K562 (cell line): ENCODE data around the gene ACSM5. TPM values are rescaled to one million over a fixed set of nuclear protein-coding genes. Genes with fewer than 3 reads are reported as not detected.

Experiments used
- ATAC-seq: fragments of 200-7000 bp; cut with Tn5 transposase; 3 replicates; pipeline ENCODE4 v1.9.1; 2020; ENCODE audit warnings: moderate library complexity
- BruUV-seq: library from RNA; stranded (reverse); fragments of 400-500 nt; replicated peaks from 2 replicates; lab custom pipeline; 2021; lab: Mats Ljungman, UMichigan
- CTCF ChIA-PET: fragments of 300-600 bp; formaldehyde crosslinking; extraction: SDS; loops from one replicate; lab custom pipeline; 2021; ENCODE audit warnings: low intra/inter-chr PET ratio; lab: Yijun Ruan, JAX
- POLR2A ChIA-PET: fragments of 300-600, 350-650 bp; sonication (Branson Sonifier 250); formaldehyde crosslinking; extraction: SDS; loops from one replicate; lab custom pipeline; 2021; ENCODE audit warnings: antibody characterized with exemption, inconsistent platforms; lab: Yijun Ruan, JAX
- DNase-seq, 4 experiments: peaks; one replicate each; pipeline versions ENCODE4 v3.0.0 to v3.0.0-alpha.2; 2011 to 2018; ENCODE audit warnings: low spot score in 3 of 4, mixed read lengths in 3 of 4; ENCODE audit errors: extremely low read depth in 1 of 4
- FAIRE-seq: peaks from 2 replicates; lab custom pipeline; 2011; peaks lifted over from hg19 to GRCh38; lab: Jason Lieb, UNC
- H2AFZ ChIP-seq: 2 replicates; pipeline ENCODE4 v1.6.0; 2011; ENCODE audit warnings: low read depth, low read length, control low read depth, inconsistent platforms
- H3K27ac ChIP-seq: fragments of 200-600 bp; 3 replicates; pipeline ENCODE4 v1.8.0; 2011; ENCODE audit warnings: low read depth, mild to moderate bottlenecking, control low read depth, inconsistent platforms, low read length, moderate library complexity, mixed read lengths; ENCODE audit errors: extremely low read depth
- H3K27me3 ChIP-seq, 2 experiments: fragments of 300-600 bp in 1 of 2; 2 replicates in 1 of 2; 3 replicates in 1 of 2; pipeline versions ENCODE4 v1.6.0 to v1.8.0; 2011; ENCODE audit warnings: inconsistent platforms in 2 of 2, low read length in 2 of 2, mild to moderate bottlenecking in 1 of 2, mixed read lengths in 1 of 2, moderate library complexity in 1 of 2; ENCODE audit not compliant: control insufficient read depth in 2 of 2, insufficient read depth in 2 of 2
- H3K36me3 ChIP-seq: fragments of 300-600 bp; 3 replicates; pipeline ENCODE4 v1.8.0; 2011; ENCODE audit warnings: mild to moderate bottlenecking, low read length, inconsistent platforms; ENCODE audit not compliant: control insufficient read depth, insufficient read depth
- H3K4me1 ChIP-seq, 2 experiments: fragments of 200-600 bp in 1 of 2; replicated peaks in 1 of 2; 2 replicates in 1 of 2; 3 replicates in 1 of 2; pipeline versions ENCODE4 v1.5.1 to v1.8.0; 2011; ENCODE audit warnings: inconsistent platforms in 2 of 2, low read length in 2 of 2, mild to moderate bottlenecking in 1 of 2, mixed read lengths in 1 of 2, moderate library complexity in 1 of 2; ENCODE audit not compliant: control insufficient read depth in 2 of 2, insufficient read depth in 2 of 2
- H3K4me2 ChIP-seq: 2 replicates; pipeline ENCODE4 v1.6.1; 2011; ENCODE audit warnings: low read length, control low read depth, inconsistent platforms, mixed read lengths; ENCODE audit not compliant: insufficient read depth
- H3K4me3 ChIP-seq: fragments of 200-600 bp; sonication (generic), shearing (Covaris generic); 2 replicates; pipeline ENCODE4 v1.5.1; 2016; ENCODE audit warnings: control low read depth, inconsistent platforms
- H3K79me2 ChIP-seq: fragments of 200-600 bp; 3 replicates; pipeline ENCODE4 v1.8.0; 2011; ENCODE audit warnings: low read length, inconsistent platforms; ENCODE audit not compliant: control insufficient read depth, insufficient read depth
- H3K9ac ChIP-seq, 2 experiments: 2 replicates each; pipeline versions ENCODE4 v1.6.0 to v1.6.1; 2011; ENCODE audit warnings: low read depth in 2 of 2, low read length in 2 of 2, control low read depth in 1 of 2, inconsistent platforms in 1 of 2, mild to moderate bottlenecking in 1 of 2, mixed read lengths in 1 of 2; ENCODE audit not compliant: insufficient read depth in 1 of 2
- H3K9me1 ChIP-seq: one replicate; pipeline ENCODE4 v1.6.0; 2011; ENCODE audit warnings: inconsistent platforms, mild to moderate bottlenecking, low read length, moderate library complexity; ENCODE audit not compliant: control insufficient read depth, insufficient read depth
- H3K9me3 ChIP-seq: replicated peaks from 2 replicates; pipeline ENCODE4 v1.5.1; 2011; ENCODE audit warnings: low read depth, low read length, inconsistent platforms; ENCODE audit not compliant: control insufficient read depth, insufficient read depth
- H4K20me1 ChIP-seq: replicated peaks from 2 replicates; pipeline ENCODE4 v1.6.1; 2011; ENCODE audit warnings: low read length, inconsistent platforms, mixed read lengths; ENCODE audit not compliant: control insufficient read depth, insufficient read depth
- CLOCK ChIP-seq: fragments of 250-450 bp; sonication (Bioruptor Pico); IDR thresholded peaks from 2 replicates; pipeline ENCODE4 v1.4.0; 2020; ENCODE audit warnings: mild to moderate bottlenecking, moderate library complexity, borderline replicate concordance
- CTBP1 ChIP-seq: fragments of 450-650 bp; IDR thresholded peaks from 2 replicates; pipeline ENCODE4 v1.6.1; 2016; ENCODE audit warnings: borderline replicate concordance
- EHMT2 ChIP-seq: fragments of 450-650 bp; IDR thresholded peaks from 2 replicates; pipeline ENCODE4 v1.6.1; 2018; ENCODE audit warnings: antibody characterized with exemption
- U2AF1 ChIP-seq: fragments of 200-400 bp; formaldehyde crosslinking; optimal IDR thresholded peaks from 2 replicates; pipeline ENCODE3; 2017; ENCODE audit warnings: mild to moderate bottlenecking, low read depth, low read length, moderate library complexity
- WGBS: fragments of 100-300 bp; shearing (Covaris generic); methylation state at CpG from one replicate; pipeline ENCODE4 v1.1.6; 2016; ENCODE audit warnings: low coverage, mixed read lengths; ENCODE audit not compliant: insufficient coverage; ENCODE audit errors: missing lambda C conversion rate; 5-methylcytosine and 5-hydroxymethylcytosine counted together
- in situ Hi-C: fragments of 300-500 bp; cut with MboI; formaldehyde crosslinking; loops from 4 replicates; pipeline ENCODE4 v1.15.0; 2018; ENCODE audit warnings: inconsistent platforms, mixed read lengths
- intact Hi-C: fragments of 100-400 bp; cut with micrococcal nuclease; formaldehyde crosslinking; loops from 2 replicates; pipeline ENCODE4 v1.14.2; 2022
- polyA plus RNA-seq, 8 experiments: library from polyadenylated mRNA; depleted of rRNA in 4 of 8; stranded (reverse) in 5 of 8; unstranded in 3 of 8; fragments of >200 nt; fragmentation: Nextera tagmentation in 2 of 8; fragmentation: Illumina TruSeq in 1 of 8; extraction: Ambion mirVana in 2 of 8; extraction: Trizol in 1 of 8; gene quantifications; 2 replicates each; pipeline versions ENCODE4 v1.2.1 to v1.2.3, GENCODE V29; 2011 to 2014; ENCODE audit warnings: inconsistent platforms in 1 of 8, missing spikeins in 1 of 8
- total RNA-seq, 7 experiments: library from RNA; depleted of rRNA in 6 of 7; stranded (reverse); fragments of >200 nt in 6 of 7; fragmentation: Illumina TruSeq in 2 of 7; extraction: Trizol in 2 of 7; gene quantifications; 2 replicates each; pipeline versions ENCODE4 v1.2.1 to v1.2.3, GENCODE V29; 2011 to 2021; ENCODE audit warnings: low replicate concordance in 1 of 7

ACSM5 gene
- total and polyA plus RNA-seq, 9 of the 15 experiments (the other 6 are each of a cell fraction or from before 2014, with no cell fraction given): not detected

GRCh38 chr16:20395946-20396345 is 13.4 kb upstream of the ACSM5 start:
- FAIRE-seq (no peak), ATAC-seq (no peak), DNase-seq (no peak)
- Histone ChIP-seq H4K20me1 (peaks cover 4% of the 10 kb centered on the region; the same call in 1 of the 2 replicates), H3K9me3 (no peaks in the 10 kb centered on the region), H3K36me3 (no peaks in the 10 kb centered on the region), H3K4me3 (no peak overlapping the region), H3K9ac (no peak overlapping the region), H3K9me1 (no peaks in the 10 kb centered on the region), H3K27ac (no peak overlapping the region), H2AFZ (no peak overlapping the region), H3K79me2 (no peaks in the 10 kb centered on the region), H3K4me2 (no peak overlapping the region), H3K4me1 (no peaks in the 10 kb centered on the region), H3K27me3 (peaks cover 0 to 15% of the 10 kb centered on the region in 2 experiments; a peak in 3 of 5 replicates)
- in situ Hi-C loops (no loop called here), intact Hi-C loops (no loop called here)
- 0% methylated on average over 2 of the region's 2 CpGs for WGBS
- POLR2A ChIA-PET: no interaction called here
- no TSS peak for BruUV-seq
- TF ChIP-seq CLOCK (CRISPR knock-in tag) (no peak), U2AF1 (no peak), EHMT2 (no peak), CTBP1 (no peak)
- CTCF ChIA-PET: no interaction called here
